ENCODE results near the gene NDUFAF2.
A peak's percentile ranks its signal among the peaks of the same experiment; 100 is the strongest.

The NDUFAF2 gene

DNA sequence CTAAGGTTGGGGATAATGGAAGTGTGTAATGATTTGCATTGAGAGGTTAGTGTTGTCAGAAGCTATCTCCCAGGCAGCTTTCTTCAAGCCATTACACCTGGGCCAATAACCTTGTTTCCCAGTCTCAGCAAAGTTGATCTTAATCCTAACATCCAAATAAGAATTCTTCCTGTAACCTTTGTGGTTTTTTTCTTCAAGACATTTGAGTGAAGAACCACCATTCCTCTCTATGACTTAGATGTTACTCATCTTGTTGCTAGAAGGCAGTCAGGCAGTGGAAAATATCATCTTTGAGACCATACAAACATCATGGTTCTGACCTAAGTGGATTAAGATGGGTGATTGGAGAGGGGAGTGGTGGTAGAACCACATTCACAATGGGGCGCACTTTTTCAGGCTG is 103.5 kb downstream of the NDUFAF2 start:
- TF ChIP-seq CTCF (IDR thresholded peaks at IDR 0.05; ENCODE audit: extremely low read depth, missing control alignments) = no peak
- DNase-seq (ENCODE audit: low spot score) = no peak

DNA sequence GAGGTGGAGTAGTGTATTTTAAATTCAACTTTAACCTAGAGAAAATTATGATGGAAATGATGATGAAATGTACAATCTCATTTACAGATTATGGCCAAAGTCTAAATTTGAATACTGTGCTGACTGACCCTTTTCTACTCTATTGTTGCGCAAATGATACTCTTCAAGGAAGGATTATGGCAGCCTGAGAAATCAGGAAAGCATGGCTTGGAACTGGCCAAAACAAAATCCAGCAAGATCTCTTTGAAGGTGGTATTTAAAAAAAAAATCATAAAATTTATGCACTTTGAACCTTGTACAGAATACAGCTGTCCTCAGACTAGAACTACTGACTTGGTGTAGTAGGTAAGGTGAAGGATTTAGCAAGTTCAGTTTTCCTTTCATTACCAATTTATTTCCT is 105.3 kb downstream of the NDUFAF2 start:
- DNase-seq (ENCODE audit: low spot score) = no peak

GRCh38 chr5:61051267-61051666 is 106.3 kb downstream of the NDUFAF2 start:
- TF ChIP-seq CTCF (IDR thresholded peaks at IDR 0.05; ENCODE audit: extremely low read depth, missing control alignments) = no peak
- DNase-seq (ENCODE audit: low spot score) = no peak

More for the DNA sequence above, 105.3 kb downstream of the NDUFAF2 start:
- TF ChIP-seq CTCF (IDR thresholded peaks at IDR 0.05; ENCODE audit: extremely low read depth, missing control alignments) = no peak

- TF ChIP-seq CTCF (IDR thresholded peaks at IDR 0.05; ENCODE audit: extremely low read depth, missing control alignments) = no peak
- DNase-seq (ENCODE audit: low spot score) = no peak
These were observed 107.9 kb downstream of the NDUFAF2 start for GRCh38 chr5:61052882-61053281.

DNA sequence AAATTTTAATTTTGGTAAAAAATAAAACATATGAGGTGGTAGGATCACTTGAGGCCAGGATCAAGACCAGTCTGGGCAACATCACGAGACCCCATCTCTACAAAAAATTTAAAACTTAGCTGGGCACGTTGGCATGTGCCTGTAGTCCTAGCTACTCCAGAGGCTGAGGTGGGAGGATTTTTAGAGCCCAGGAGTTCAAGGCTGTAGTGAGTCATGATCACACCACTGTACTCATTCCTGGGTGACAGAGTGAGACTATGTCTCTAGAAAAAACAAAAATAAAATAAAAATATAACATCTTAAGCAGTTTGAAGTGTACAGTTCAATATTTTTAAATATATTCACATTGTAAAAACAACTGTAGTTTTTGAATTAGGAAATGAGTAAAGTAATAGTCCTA is 108.9 kb downstream of the NDUFAF2 start:
- no peak for TF ChIP-seq CTCF (IDR thresholded peaks at IDR 0.05; ENCODE audit: extremely low read depth, missing control alignments)
- no peak for DNase-seq (ENCODE audit: low spot score)

DNA sequence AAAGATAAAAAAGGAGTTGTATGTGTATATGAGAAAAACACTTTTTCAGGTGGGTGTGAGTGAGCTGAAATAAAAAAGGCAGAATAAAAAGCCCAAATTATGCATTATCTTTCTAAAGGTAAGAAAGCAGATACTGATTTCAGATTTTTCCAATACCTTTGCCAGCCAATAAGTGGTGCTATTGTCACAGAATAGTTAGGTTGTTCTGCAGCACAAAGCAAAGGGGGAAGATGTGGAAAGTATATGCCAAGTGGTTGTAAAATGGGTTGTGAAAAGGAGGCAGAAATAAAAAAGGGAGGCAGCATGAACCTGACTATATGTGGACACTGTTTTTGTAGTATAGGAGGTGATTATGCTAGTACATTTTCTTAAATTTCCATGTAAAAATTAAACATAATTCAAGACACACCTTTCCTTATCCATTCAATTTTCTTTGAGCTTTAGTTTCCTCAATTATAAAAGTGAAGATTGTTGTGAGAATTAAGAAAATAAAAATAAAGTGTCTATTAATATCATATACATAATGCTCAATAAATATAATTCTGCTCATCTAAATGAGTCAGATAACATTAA is 110.5 kb downstream of the NDUFAF2 start:
- peak; percentile 22 for TF ChIP-seq CTCF (IDR thresholded peaks at IDR 0.05; ENCODE audit: extremely low read depth, missing control alignments)
- peak; percentile 22 for DNase-seq (ENCODE audit: low spot score)

- DNase-seq (ENCODE audit: low spot score) = no peak
- TF ChIP-seq CTCF (IDR thresholded peaks at IDR 0.05; ENCODE audit: extremely low read depth, missing control alignments) = no peak
These were observed 114.5 kb downstream of the NDUFAF2 start for GRCh38 chr5:61059499-61059898.
